Stimulated activated CD4-positive, alpha-beta T cell treated with anti-CD3 and anti-CD28 coated beads, TNF-alpha, amount 100 ng/mL, for 24 hours (primary cell): ENCODE data around the gene MGA.

Experiments
- DNase-seq, 3 experiments: peaks; one replicate each; pipeline ENCODE4 v3.0.0-alpha.2; 2020; ENCODE audit warnings: low read depth in 3 of 3

The MGA gene

GRCh38 chr15:41658689-41659088 lies 1.5 kb upstream of the MGA start:
- DNase-seq, result no peak

DNA sequence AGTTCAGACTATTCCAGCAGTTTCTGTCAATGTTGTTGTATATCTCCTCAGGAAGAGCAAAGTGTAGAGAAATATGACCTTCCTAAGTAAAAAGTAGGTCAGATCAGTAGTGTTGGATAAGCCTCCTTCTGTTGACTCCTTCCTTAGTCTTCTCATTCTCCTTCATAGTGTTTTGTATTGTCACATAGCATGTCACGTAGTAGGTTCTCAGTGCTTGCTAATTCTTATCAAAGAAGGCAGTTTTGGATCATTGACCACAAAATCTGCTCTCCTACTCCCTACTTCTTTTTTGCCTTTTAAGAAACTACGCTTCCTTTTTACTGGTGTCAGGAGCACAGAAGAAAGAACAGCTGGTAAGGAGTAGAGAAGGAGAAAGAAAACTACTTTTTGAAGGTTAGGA lies 1.0 kb upstream of the MGA start:
- DNase-seq, result no peak

DNA sequence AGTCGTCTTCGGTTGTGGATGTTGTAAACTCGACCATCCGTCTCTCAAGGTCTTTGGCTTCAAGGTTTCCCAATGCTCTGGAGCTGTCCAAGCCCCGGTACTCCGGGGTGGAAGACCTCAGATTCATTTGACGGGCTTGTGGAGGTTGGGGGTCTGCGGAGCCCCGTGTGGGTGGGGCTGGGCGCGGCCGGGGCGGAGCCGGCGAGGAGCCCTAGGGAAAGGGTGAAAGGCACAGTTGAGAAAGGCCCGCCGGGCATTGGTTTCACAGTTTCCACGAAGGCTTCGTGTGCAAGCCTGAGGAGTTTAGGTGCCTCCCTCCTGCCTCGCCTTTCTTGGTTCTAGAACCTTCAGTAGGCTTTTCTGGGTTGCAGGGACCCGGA lies 360 bp upstream of the MGA start:
- no peak for DNase-seq

- DNase-seq, result no peak
Observed at GRCh38 chr15:41661078-41661517, 893 bp downstream of the MGA start.

GRCh38 chr15:41661518-41662225 lies 1.5 kb downstream of the MGA start:
- peak; percentile 45 to 69 (median 48) for DNase-seq

GRCh38 chr15:41666353-41666920 lies 6.2 kb downstream of the MGA start:
- DNase-seq, result no peak

- no peak for DNase-seq
Observed at GRCh38 chr15:41669701-41670100, 9.5 kb downstream of the MGA start.

DNA sequence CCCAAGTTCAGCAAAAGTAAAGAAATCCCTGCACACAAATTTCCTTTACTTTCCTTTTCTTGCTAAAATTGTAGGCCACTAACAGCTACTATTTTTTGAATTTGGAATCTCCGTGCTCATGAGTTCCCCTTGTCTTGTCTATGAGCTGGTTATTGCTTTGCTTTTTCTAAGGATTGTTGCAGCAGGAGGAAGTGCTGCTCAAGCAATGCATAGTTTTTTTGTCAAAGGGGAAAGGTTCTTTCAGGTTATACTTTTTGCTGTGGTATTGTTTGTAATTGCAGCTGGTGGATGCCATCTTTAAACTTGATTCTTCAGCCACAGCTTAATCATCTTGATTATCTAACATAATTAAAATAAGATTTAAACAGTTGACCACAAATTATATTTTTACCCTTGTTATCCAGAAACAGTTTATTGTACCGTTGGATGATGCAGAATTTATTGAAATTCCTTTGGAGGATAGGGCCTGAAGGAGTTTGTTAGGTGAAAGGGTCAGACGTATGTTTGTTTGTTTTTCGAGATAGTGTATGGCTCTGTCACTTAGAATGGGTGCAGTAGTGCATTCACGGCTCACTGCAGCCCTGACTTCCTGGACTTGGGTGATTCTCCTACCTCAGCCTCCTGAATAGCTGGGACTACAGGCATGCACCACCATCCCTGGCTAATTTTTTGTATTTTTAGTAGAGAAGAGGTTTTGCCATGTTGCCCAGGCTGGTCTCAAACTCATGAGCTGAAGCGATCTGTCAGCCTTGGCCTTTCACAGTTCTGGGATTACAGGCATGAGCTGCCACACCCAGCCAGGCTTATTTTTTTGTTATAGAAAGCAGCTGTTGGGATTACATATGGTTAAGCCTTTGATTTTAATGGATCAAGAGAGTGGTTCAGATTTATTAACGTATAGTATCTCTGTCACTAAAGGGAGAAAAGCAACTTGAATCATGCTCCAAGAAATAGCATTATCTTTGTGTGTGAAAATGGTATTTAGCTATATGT lies 11.7 kb downstream of the MGA start:
- DNase-seq, result no peak

DNA sequence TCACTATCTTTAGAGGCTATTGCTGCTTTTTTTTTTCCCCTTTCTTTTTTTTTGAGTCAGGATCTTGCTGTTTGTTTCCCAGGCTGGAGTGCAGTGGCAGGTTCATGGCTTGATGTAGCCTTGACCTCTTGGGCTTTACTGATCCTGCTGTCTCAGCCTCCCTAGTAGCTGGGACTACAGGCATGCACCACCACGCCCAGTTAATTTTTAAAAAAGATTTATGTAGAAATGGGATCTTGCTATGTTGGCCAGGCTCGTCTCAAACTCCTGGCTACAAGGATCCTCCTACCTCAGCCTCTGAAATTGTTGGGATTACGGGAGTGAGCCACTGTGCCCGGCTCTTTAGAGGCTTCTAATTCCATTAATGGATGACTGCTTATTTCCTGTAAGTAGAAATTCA lies 15.1 kb downstream of the MGA start:
- DNase-seq, result no peak

- no peak for DNase-seq
Observed at GRCh38 chr15:41678742-41679141, 18.5 kb downstream of the MGA start.

GRCh38 chr15:41683955-41684354 lies 23.8 kb downstream of the MGA start:
- DNase-seq, result no peak

- no peak for DNase-seq
Observed at GRCh38 chr15:41688671-41689070, 28.5 kb downstream of the MGA start.

DNA sequence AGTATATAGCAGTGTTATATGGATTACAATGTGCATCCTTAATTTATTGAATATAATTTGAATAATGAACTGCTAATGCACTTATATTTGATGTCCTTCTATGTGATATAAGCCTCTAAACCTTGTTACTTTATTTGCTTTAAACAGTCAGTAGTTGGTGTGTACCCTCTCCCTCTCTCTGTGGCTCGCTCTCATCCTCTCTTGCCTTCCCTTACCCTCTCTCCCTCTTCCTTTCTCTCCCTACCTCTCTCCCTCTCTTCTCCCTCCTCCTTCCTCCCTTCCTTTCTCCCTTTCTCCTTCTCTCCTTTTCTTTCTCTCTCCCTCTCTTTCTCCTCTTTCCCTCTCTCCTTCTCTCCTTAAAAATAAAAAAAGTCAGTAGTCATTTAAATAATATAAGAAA lies 28.9 kb downstream of the MGA start:
- DNase-seq, result no peak

GRCh38 chr15:41689834-41690233 lies 29.6 kb downstream of the MGA start:
- no peak for DNase-seq

- DNase-seq, result no peak
Observed at GRCh38 chr15:41690636-41691035, 30.4 kb downstream of the MGA start.

DNA sequence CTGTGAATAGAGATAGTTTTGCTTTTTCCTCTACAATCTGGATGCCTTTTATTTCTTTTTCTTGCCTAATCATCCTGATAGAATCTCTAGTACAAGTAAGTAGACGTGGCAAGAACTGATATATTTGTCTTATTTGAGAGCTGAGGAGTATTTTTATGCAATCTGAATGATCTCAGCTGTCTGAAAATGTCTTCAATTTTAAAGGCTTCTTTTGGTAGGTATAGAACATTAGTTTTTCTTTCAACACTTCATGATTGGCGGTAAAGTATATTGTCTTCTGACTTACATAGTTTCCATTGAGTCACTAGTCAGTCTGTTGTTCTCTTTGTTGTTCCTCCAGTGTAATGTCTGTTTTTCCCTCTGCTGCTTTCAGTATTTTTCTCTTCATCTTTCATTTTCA lies 31.3 kb downstream of the MGA start:
- DNase-seq, result no peak

DNA sequence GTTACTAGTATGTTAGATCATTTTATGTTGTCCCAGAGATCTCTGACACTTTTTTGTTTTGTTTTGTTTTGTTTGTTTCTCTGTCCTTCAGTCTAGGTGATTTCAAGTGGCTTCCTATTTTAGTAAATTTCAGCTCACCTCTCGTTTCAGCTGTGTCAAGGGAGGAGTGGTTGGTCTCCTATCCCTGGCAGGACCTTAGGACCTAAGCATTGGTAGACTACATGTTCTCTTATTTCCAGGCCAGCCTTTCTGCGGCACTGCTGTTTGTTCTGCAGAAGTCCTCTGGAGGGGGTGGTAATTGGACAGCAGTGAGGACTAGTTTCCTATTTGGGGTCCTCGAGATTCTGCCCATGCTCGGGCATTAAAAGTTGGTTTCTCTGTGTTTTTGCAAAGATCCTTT lies 31.8 kb downstream of the MGA start:
- no peak for DNase-seq

DNA sequence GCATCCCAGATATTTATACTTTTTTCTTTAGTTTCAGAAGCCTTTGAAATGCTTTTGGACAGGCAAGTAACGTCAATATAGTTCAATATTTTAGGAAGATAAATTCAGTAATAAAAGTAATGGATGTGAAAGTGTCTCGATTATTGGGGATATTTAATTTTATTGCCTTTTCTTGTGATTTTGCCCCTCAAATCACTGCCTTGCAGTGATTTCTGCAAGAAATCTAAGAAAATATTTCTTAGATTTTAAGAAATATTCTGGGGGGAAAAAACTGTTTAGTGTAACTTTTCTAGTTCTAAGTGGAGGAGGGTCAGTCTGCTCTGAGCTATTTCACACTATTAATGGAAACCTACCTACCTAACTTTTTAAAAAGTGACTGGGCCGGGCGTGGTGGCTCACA lies 33.6 kb downstream of the MGA start:
- DNase-seq, result no peak

GRCh38 chr15:41695750-41696436 lies 35.7 kb downstream of the MGA start:
- peak in 2 of 3 experiments; percentile 5 to 11 for DNase-seq

GRCh38 chr15:41698779-41699178 lies 38.6 kb downstream of the MGA start:
- DNase-seq, result no peak

GRCh38 chr15:41703120-41703519 lies 42.9 kb downstream of the MGA start:
- DNase-seq, result no peak

GRCh38 chr15:41713047-41713446 lies 52.8 kb downstream of the MGA start:
- DNase-seq, result no peak
